Uterus (tissue), 4 donors: ENCODE results near the gene GATAD2A. TPM values are rescaled to one million over a fixed set of nuclear protein-coding genes. Genes with fewer than 3 reads are reported as not detected.

Source experiments
- DNase-seq, 2 donors: peaks; one replicate each; pipeline ENCODE4 v3.0.0-alpha.2; 2019 to 2020
- H3K27ac ChIP-seq, 2 donors: fragments of 200-600 bp; sonication (generic); 1 replicate in 1 of 2; 2 replicates in 1 of 2; pipeline ENCODE4 v1.5.1; 2016 to 2018
- H3K27me3 ChIP-seq, 2 donors: fragments of 200-600 bp; sonication (generic); one replicate each; pipeline ENCODE4 v1.5.1; 2018 to 2019; ENCODE audit warnings: control low read depth in 1 of 2
- H3K36me3 ChIP-seq, 2 donors: fragments of 200-600 bp; sonication (generic); one replicate each; pipeline ENCODE4 v1.5.1; 2019; ENCODE audit warnings: control low read depth in 1 of 2
- H3K4me1 ChIP-seq, 2 donors: fragments of 200-600 bp; sonication (generic); one replicate each; pipeline ENCODE4 v1.5.1; 2018 to 2019; ENCODE audit warnings: control low read depth in 1 of 2
- H3K4me3 ChIP-seq, 2 donors: fragments of 200-600 bp; sonication (generic); 1 replicate in 1 of 2; 2 replicates in 1 of 2; pipeline ENCODE4 v1.5.1; 2018 to 2019; ENCODE audit warnings: mild to moderate bottlenecking in 1 of 2
- H3K9me3 ChIP-seq, 2 donors: fragments of 200-600 bp; sonication (generic); one replicate each; pipeline ENCODE4 v1.5.1; 2019; ENCODE audit warnings: control low read depth in 1 of 2
- POLR2A ChIP-seq, 2 donors: fragments of 450-650 bp; IDR thresholded peaks; one replicate each; pipeline ENCODE4 v1.6.1; 2016; ENCODE audit warnings: antibody characterized with exemption in 2 of 2, mild to moderate bottlenecking in 1 of 2, moderate library complexity in 1 of 2
- intact Hi-C: fragments of 100-400 bp; cut with DNase I; formaldehyde crosslinking; loops from one replicate; pipeline ENCODE4 v1.15.1; 2023; ENCODE audit warnings: low total_unique reads
- total RNA-seq, 4 donors: library from RNA; depleted of rRNA in 3 of 4; stranded (reverse); fragments of >200 nt in 3 of 4; gene quantifications; one replicate each; pipeline versions ENCODE4 v1.1.0 to v1.2.4, GENCODE V29; 2014 to 2023
- TF ChIP-seq, protein P1 (sequence below), 4 experiments: fragments of 200-600 bp in 2 of 4; fragments of 450-650 bp in 2 of 4; sonication (generic) in 2 of 4; IDR thresholded peaks; one replicate each; pipeline ENCODE4 v1.5.1; 2016 to 2019; ENCODE audit warnings: antibody characterized with exemption in 4 of 4, mild to moderate bottlenecking in 2 of 4, moderate library complexity in 1 of 4
- donor health status: DM: yes; HTN: yes; CAD: no.

Gene GATAD2A
- total RNA-seq, 4 donors from 2014 or later: 9.7 to 65.1 (median 22.3) TPM

- H3K27me3 ChIP-seq: peaks cover 19 to 25% of the 10 kb centered on the region in 2 donors
- no peak overlapping the region for H3K4me3 ChIP-seq
- H3K27ac ChIP-seq: no peak overlapping the region
- peaks cover 0 to 20% of the 10 kb centered on the region in 2 donors for H3K4me1 ChIP-seq
- DNase-seq: no peak
- TF ChIP-seq, protein P1, sequence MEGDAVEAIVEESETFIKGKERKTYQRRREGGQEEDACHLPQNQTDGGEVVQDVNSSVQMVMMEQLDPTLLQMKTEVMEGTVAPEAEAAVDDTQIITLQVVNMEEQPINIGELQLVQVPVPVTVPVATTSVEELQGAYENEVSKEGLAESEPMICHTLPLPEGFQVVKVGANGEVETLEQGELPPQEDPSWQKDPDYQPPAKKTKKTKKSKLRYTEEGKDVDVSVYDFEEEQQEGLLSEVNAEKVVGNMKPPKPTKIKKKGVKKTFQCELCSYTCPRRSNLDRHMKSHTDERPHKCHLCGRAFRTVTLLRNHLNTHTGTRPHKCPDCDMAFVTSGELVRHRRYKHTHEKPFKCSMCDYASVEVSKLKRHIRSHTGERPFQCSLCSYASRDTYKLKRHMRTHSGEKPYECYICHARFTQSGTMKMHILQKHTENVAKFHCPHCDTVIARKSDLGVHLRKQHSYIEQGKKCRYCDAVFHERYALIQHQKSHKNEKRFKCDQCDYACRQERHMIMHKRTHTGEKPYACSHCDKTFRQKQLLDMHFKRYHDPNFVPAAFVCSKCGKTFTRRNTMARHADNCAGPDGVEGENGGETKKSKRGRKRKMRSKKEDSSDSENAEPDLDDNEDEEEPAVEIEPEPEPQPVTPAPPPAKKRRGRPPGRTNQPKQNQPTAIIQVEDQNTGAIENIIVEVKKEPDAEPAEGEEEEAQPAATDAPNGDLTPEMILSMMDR (IDR thresholded peaks at IDR 0.05): no peak
- TF ChIP-seq POLR2A (IDR thresholded peaks at IDR 0.05): no peak
- H3K36me3 ChIP-seq: no peaks in the 10 kb centered on the region
- intact Hi-C loops: loop anchor here (10.0 kb wide), 1 partner anchor 107 kb away; the partner anchor contains the start of gene GMIP
- H3K9me3 ChIP-seq: no peaks in the 10 kb centered on the region
Observed at GRCh38 chr19:19537075-19538048, 131.9 kb downstream of the GATAD2A start.

- TF ChIP-seq POLR2A (IDR thresholded peaks at IDR 0.05): no peak
- TF ChIP-seq, protein P1 (IDR thresholded peaks at IDR 0.05): no peak
Observed at GRCh38 chr19:19538061-19538784, 132.7 kb downstream of the GATAD2A start, which contains the start of gene CILP2. CILP2 (plus strand) TSS chr19:19538265; CDS start chr19:19538350, 85 bp downstream.

GRCh38 chr19:19538785-19539166, 133.3 kb downstream of the GATAD2A start:
- Histone ChIP-seq H3K4me3 (no peak overlapping the region), H3K36me3 (no peaks in the 10 kb centered on the region), H3K27ac (no peak overlapping the region), H3K4me1 (peaks cover 0 to 17% of the 10 kb centered on the region in 2 donors), H3K27me3 (peaks cover 19 to 25% of the 10 kb centered on the region in 2 donors), H3K9me3 (no peaks in the 10 kb centered on the region)
- DNase-seq: no peak
- TF ChIP-seq, protein P1 (IDR thresholded peaks at IDR 0.05): no peak
- TF ChIP-seq POLR2A (IDR thresholded peaks at IDR 0.05): no peak
- intact Hi-C loops: loop anchor here (10.0 kb wide), 1 partner anchor 106 kb away; the partner anchor contains the start of gene GMIP

More at GRCh38 chr19:19538061-19538784, 132.7 kb downstream of the GATAD2A start, which contains the start of gene CILP2:
- intact Hi-C loops: loop anchor here (10.0 kb wide), 1 partner anchor 107 kb away; the partner anchor contains the start of gene GMIP
- Histone ChIP-seq H3K27me3 (peaks cover 19 to 25% of the 10 kb centered on the region in 2 donors), H3K4me3 (peak within 1 kb of the TSS in 1 of 2 donors; percentile 26), H3K36me3 (no peaks in the 10 kb centered on the region), H3K27ac (no peak within 1 kb of the TSS), H3K9me3 (no peaks in the 10 kb centered on the region), H3K4me1 (peaks cover 0 to 17% of the 10 kb centered on the region in 2 donors)
- DNase-seq: no peak

DNA sequence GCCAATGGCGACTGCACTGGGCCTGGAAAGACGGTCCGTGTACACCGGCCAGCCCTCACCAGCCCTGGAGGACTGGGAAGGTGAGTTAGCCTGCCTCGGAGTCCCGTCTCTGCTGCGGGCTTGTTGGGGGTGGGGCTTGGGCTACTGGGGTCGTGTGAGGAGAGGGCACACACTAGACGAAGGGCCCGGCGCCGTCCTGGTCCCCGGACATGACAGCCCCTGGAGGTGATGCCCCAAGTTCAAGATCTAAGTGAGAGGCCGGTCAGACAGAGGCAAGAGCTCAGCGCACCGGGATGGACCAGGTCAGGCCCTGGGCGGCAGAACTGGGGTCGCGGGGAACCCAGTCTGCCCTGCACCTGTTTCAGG, 134.2 kb downstream of the GATAD2A start:
- H3K9me3 ChIP-seq: no peaks in the 10 kb centered on the region
- intact Hi-C loops: loop anchor here (10.0 kb wide), 1 partner anchor 105 kb away; the partner anchor contains the start of gene GMIP
- no peaks in the 10 kb centered on the region for H3K36me3 ChIP-seq
- TF ChIP-seq, protein P1 (IDR thresholded peaks at IDR 0.05): no peak
- TF ChIP-seq POLR2A (IDR thresholded peaks at IDR 0.05): no peak
- peaks cover 19 to 25% of the 10 kb centered on the region in 2 donors for H3K27me3 ChIP-seq
- H3K4me3 ChIP-seq: no peak overlapping the region
- no peak overlapping the region for H3K27ac ChIP-seq
- DNase-seq: no peak
- H3K4me1 ChIP-seq: peaks cover 0 to 17% of the 10 kb centered on the region in 2 donors
